Stimulated activated CD8-positive, alpha-beta memory T cell treated with anti-CD3 and anti-CD28 coated beads, Interleukin-12 subunit alpha, Interleukin-12 subunit beta, amount 100 ng/mL, for 4 hours (primary cell): ENCODE measurements around the gene C1orf174.
"Not testable (repeated sequence)": the region's sequence is repeated elsewhere in the genome, so short reads cannot be mapped to it uniquely, and the experiment has no call there.

Experiments used
- DNase-seq: peaks from one replicate; pipeline ENCODE4 v3.0.0-alpha.2; 2020; ENCODE audit warnings: low read depth

C1orf174 gene

DNA sequence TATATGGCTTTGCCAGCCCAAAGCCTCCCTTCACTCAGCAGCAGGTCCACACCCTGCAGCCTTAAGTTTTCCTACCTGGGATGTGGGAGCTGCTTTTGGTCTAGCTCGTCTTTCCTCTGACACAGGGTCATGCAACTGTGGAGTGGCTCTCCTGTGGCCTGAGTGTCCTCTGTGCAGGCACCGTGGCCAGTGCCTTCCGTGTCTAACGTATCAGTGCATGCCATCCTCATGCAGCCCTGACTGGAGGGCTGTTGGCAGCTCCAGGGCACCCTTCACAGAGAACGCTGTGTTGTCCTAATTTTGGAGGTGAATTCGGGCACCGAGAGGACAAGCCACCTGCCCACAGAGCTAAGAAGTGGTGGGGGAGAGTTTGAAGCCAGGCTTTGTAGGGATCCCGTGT, 25.7 kb upstream of the C1orf174 start:
- no peak for DNase-seq

- DNase-seq = no peak
These were observed 25.2 kb upstream of the C1orf174 start for GRCh38 chr1:3925256-3925655.

DNA sequence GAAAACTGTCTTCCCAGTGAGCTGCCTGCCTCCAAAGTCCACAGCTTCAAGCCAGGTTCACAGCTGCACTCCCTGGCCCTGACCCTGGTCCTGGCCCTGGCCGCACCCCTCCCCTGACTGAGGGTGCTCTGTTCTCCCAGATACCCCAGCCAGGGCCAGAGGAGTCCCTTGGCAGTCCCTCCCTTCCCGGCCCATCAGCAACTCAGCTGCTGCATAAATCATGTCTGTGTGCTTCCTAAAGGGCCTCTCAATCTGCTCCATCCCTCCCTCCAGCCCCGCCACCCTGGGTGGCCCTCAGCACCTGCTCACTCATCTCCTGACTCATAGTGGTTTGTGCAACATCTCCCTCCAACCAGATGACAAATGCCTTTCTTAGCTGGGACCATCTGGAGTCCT, 24.8 kb upstream of the C1orf174 start:
- DNase-seq = no peak

DNA sequence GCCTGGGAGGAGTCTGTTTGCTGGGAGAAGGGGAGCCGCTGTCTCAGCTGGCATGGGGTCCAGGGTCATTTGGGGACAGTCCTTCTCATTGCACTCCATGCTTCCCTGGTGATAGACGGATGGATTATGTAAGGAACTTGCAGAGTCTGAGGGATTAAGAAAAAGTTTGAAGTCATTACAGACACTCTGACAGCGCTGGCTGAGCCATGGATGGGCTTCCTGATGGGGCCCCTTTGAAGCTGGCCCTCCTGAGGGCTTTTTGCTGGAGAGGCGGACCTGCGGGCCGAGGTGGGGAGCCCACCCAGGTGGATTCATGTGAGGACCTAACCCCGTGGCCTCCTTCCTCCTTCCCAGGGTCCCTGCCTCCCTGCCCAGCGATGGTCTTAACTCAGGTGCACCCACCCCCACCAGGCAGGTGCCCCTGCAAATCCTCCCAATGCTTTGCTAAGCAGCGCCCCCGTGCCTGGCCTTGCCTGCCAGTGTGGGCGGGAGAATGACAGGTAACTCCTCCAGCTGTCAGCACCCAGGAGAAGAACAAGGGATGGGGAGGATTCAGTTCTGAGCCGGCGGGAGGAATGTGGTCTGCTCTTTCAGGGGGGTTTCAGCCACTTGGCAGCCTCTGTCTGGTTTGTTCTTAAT, 24.2 kb upstream of the C1orf174 start:
- no peak for DNase-seq

GRCh38 chr1:3923378-3924185, 23.5 kb upstream of the C1orf174 start:
- DNase-seq = no peak

DNA sequence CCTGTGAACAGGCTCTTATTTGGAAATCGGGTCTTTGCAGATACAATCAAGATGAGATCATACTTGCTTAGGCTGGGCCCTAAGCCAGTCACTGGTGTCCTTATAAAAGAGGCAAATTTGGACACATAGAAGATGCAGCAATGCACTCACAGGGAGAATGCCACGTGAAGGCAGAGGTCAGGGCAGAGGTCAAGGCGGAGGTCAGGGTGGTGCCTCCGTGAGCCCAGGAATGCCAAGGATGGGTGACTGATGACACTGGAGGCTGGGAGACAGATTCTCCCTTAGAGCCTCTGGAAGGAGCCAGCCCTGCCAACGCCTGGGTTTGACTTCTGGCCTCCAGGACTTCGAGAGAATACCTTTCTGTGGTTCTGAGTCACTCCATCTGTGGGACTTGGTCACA, 22.8 kb upstream of the C1orf174 start:
- DNase-seq = no peak

- no peak for DNase-seq
These were observed 22.2 kb upstream of the C1orf174 start for GRCh38 chr1:3922201-3922725.

- DNase-seq = no peak
These were observed 21.7 kb upstream of the C1orf174 start for GRCh38 chr1:3921765-3922164.

GRCh38 chr1:3919706-3920105, 19.6 kb upstream of the C1orf174 start:
- no peak for DNase-seq

DNA sequence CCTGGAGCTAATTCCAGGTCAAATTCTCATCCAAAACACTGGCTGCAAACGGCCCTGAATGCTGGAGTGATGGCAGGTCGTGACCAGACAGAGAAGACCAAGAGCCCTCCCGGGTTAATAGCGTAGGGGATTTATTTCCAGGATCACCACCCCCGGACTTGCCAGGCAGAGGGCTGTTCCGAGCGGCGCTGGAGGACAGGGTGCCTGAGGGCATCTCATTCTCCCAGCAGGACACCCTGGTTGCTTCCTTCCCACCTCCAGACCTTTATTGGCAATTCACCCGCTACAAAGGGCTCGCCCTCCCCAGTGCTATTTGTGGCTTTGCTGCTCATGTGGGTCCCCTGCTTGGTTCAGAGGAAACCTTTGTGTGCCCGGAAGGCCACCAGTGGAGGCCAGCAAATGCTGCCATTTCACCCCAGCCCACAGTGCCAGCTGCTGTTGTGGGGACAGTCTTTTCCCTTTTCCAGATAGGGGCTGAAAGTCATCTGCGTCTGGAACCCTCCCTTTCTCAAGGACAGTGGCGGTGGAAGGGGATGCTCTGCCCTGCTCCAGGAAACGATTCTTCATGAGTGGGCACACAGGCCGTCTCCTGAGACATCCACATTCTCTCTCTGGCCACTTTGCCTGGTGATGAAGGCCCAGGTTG, 19.0 kb upstream of the C1orf174 start:
- no peak for DNase-seq

DNA sequence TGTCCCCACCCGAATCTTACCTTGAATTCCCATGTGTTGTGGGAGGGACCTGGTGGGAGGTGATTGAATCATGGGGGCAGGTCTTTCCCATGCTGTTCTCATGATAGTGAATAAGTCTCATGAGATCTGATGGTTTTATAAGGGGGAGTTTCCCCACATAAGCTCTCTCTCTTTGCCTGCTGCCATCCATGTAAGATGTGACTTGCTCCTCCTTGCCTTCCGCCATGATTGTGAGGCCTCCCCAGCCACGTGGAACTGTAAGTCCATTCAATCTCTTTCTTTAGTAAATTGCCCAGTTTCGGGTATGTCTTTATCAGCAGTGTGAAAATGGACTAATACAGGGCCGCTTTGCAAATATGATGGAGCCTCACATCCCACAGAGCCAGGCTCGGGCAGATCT, 18.3 kb upstream of the C1orf174 start:
- not testable (repeated sequence) for DNase-seq

DNA sequence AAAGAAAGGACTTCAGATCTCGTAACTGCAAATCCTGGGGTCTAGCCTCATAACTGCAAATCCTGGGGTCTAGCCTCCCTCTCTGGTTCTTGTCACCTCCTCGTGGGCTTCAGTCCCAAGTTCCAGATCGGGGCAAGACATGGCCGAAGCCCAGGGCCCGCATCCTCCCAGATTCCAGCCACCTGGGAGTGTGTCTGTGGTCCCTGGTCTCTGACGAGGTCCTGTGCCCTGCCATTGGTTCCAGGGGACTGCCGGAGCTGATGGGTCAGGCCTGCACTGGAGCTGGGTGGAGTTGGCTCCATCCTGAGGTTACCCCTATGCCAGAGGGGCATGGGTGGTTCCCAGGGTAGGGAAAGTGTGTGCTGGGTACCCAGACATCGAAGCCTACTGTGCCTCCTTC, 17.7 kb upstream of the C1orf174 start:
- no peak for DNase-seq

GRCh38 chr1:3915551-3916121, 15.6 kb upstream of the C1orf174 start:
- no peak for DNase-seq

- DNase-seq = no peak
These were observed 14.8 kb upstream of the C1orf174 start for GRCh38 chr1:3914911-3915310.

GRCh38 chr1:3914331-3914851, 14.3 kb upstream of the C1orf174 start:
- no peak for DNase-seq

- DNase-seq = no peak
These were observed 13.0 kb upstream of the C1orf174 start for GRCh38 chr1:3912809-3913685.

DNA sequence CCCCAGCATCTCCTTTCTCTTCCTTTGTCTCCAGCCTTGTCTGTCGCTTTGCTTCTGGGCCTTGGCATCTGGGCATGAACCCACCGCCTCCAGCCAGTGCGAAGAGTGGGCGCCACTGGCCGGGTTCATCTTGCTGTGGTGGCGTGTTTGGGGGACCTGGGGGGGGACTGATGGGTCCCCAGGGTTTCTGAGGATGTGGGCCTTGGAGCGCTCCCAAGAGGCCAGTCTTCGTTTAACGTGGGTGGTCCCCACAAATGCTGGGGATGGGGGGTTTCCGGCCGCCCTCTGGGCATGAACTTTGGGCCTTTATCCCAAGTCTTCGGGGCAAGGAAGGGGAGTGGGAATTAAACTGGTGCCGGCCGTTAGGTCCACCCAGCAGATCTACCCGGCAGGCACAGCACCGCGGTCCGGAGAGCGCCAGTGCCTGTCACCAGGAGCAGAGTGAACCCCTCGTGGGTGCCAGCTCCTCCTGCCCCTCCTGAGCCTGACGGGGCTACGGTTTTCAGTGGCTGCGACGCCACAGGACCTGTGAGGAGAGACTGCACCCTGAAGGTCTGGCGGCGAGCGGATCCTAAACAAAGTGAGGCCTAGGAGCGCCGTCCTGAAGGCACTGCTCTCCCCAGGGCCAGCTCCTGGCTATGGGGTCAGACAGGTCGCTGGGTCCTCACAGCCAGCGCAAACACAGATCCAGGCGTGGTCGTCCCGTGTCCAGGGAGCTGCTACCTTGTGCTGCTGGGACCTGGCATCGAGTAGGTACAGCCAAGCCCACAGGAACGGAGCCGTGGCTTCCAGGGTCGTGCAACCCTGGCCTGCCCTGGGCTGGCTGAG, 12.1 kb upstream of the C1orf174 start:
- no peak for DNase-seq

- DNase-seq = peak; percentile 51
These were observed 11.1 kb upstream of the C1orf174 start for GRCh38 chr1:3910857-3911845.

DNA sequence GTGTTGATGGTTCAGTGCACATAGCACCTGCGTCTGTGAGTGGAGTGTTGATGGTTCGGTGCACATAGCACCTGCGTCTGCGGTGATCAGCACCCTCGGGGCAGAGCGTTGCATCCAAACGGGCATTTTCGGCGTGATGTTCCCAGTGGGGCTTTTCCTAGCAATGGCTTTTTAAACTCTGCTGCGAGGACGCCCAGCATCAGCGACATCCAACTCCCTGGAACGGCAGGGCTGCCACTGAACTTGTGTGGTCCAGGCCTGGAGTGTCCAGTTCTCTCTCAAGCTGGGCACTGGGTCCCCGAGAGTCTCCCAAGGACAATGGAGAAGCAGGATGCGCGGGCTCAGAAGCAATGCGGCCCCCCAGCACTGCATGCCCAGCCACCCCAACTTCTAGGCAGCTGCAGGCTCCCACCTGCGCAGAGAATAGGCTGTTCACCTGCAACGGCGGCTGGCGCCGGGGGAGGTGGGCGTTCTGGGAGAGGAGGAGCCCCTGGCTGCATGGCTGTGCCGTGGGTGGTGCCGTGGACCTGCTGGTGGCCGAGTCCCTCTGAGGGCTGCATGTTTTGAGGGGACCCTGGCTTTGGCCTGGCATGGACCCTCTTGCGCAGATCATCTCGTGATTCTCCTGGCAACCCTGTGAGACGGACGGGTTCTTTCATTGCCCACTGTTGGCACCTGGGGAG, 10.1 kb upstream of the C1orf174 start:
- DNase-seq = no peak
